ENCODE data around the gene SLC9A5.

Gene SLC9A5

DNA sequence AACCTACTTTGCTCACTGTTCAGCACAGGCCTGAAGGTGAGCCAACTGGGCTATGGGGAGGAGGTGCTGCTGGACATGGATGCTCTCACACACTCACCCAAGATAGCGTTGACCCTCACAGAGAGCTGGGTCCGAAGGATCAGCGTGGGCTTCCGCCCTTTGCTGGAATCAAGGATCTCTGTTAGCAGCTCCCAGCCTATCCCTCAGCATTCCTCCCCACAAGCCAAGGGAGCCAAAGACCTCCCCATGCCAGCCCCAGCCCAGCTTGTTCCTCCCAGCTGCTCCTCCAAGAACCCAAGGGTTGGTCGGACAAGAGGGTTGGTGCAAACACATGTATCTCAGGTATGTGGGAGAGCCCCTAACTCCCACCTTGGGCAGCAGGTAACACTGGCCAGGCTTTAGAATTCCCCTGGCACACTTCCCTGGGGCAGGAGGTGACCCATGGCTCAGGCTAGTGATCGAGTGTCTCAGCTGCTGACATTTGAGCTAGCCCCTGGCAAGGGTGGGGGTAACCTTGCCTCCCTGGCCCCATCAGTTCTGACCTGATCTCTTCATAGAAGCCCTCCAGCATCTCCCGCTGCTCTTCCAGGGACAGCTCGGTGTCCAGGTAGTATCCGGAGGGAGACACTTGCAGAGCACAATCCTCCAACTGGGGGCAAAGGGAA, 9.8 kb upstream of the SLC9A5 start:
- no peak for DNase-seq

GRCh38 chr16:67240506-67240905, 8.3 kb upstream of the SLC9A5 start:
- no peak for DNase-seq

GRCh38 chr16:67241008-67241900, 7.5 kb upstream of the SLC9A5 start:
- no peak for DNase-seq

DNA sequence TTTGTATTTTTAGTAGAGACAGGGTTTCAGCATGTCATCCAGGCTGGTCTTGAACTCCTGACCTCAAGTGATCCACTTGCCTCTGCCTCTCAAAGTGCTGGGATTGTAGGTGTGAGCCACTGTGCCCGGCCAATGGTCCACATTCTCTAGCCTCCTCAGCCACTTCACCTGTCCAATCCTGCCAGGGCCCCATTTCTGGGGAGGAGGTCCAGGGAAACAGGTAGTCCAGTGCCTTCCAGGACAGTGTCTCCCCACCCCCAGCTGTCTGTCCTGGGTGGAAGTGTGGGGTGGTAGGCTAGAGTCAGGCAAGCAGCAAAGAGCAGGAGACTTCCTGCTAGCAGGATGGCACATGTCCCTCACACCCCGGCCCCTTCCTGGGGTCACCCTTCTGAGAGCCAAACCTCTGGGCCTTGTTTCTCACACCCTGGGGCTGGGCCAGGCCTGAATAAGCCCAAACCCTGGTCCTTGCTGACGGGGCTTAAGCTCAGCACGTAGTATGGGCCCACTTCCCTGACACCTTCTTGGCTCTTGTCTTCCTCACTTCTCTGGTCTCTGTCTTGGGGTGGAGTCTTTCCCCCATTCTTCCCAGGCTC, 6.5 kb upstream of the SLC9A5 start:
- no peak for DNase-seq

DNA sequence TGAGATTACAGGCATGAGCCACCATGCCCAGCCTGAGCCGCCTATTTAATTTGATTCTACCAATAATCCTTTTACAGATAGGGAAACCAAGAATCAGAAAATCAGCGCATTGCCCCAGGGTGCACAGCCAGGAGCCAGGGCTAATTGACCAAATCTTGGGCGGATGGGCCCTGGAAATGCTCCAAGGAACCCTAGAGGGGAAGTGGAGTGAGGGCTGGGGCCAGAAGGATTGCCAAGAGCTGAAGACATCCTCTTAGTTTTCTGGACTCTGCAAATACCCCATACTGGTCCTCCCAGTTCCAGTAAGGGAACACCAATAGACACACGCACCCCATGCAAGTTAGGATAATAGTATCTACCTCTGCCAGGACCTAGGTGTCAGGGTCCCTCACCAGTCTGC, 5.3 kb upstream of the SLC9A5 start:
- no peak for DNase-seq

GRCh38 chr16:67244387-67245185, 4.2 kb upstream of the SLC9A5 start:
- DNase-seq: no peak

GRCh38 chr16:67245186-67245585, 3.6 kb upstream of the SLC9A5 start:
- no peak for DNase-seq

DNA sequence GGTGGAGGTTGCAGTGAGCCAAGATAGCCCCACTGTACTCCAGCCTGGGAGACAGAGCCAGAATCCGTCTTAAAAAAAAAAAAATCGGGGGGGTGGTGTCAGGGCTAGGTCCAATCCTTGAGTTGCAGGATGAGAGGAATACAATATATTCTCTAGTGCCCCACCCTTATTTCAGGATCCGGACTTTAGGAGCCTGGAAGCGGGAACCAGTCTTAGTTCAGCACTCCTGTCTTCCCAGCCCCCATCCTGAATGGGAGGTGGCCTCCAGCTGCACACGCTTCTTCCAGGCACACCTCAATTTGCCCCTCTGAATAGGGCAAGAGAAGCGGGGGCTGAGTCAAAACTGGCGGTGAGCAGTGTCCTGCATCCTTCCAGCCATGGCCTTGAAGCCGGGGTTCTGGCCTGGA, 3.1 kb upstream of the SLC9A5 start:
- no peak for DNase-seq

DNA sequence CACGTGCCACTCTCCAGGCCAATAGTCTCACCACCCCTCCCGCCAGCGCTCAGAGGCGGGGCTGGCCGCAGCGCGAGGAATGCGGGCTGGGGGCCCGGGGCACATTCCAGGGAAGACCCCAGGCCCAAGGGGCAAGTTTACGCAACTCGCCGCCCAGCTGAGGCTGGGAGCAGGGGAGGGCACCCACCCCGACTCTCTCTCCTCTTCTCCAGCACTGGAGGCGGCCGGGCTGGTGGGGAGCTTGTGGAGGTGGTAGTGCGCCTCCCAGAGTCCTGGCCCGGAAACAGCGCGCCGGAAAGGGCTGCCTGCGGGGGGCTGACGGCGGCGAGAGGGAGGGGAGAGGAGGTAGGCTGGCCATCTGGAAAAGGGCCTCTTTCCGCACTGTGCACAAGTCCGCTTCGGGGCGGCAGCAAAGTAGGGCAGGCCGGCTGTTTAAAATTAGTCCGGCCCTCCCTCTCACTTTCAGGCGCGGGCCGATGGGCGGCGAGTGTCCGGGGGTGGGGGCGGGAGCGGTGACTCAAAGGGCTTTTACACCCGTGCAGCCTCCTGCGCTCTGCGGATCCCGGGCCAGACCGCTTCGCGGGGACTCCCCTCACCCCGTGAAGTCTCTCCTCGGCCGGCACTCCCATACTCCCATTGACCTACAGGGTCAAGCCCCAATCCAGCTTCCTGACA, 2.6 kb upstream of the SLC9A5 start:
- no peak for DNase-seq

DNA sequence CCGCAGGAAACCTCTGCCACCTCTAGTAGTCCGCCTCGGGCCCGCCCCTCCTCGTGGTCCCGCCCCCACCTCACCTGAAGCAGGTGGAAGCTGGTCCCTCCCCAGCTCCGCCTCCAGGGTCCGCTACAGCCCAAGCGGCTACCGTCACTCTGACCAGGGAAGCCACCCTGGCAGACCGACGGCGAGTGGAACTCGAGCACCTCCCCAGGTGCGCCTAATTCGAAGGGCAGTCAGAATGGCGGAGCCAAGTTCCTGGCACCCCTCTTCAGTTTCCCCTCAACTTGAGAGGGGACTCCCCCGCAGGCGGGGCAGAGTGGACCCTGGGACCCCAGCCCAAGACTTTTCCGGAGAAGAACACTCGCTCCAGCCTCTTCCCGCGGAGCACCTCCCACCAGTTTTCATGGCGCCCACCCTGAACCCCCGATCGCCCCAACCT, 2.0 kb upstream of the SLC9A5 start:
- no peak for DNase-seq

GRCh38 chr16:67247192-67248072, 1.3 kb upstream of the SLC9A5 start, which contains the start of gene FHOD1:
TSS of gene FHOD1 (minus strand) at chr16:67247481. CDS start at chr16:67247410, 71 bp downstream.
- peak; percentile 65 for DNase-seq

DNA sequence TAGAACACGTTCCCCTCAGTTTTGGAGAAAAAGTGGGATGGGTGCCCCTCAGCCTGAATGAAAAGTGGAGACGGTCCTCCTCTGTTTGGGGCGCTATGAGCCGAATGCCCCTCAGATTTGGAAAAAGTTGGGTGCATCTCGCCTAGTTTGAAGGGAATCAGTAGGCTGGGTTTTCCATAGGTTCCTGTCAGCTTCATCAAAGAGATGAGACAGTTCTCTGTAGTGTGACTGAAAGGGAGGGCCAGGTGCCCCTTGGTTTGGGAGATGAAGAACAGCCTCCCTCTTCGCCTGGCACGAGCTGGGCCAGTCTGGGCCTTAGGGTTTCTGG, 742 bp upstream of the SLC9A5 start:
- DNase-seq: no peak

GRCh38 chr16:67249178-67250044, 632 bp downstream of the SLC9A5 start:
- DNase-seq: no peak

DNA sequence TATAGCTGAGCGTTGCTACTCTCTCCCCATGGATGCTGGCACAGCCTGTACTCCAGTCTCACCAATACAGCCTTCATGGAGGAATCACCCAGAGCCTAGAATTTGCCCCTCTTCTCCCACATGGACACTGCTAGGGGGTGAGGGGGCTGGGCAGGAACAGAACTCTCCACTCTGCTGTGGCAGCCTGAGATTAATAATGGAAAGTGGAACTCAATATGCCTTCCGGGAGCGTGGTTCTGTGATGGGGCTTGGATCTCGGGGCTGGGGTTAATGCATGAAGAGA, 1.2 kb downstream of the SLC9A5 start:
- DNase-seq: no peak

DNA sequence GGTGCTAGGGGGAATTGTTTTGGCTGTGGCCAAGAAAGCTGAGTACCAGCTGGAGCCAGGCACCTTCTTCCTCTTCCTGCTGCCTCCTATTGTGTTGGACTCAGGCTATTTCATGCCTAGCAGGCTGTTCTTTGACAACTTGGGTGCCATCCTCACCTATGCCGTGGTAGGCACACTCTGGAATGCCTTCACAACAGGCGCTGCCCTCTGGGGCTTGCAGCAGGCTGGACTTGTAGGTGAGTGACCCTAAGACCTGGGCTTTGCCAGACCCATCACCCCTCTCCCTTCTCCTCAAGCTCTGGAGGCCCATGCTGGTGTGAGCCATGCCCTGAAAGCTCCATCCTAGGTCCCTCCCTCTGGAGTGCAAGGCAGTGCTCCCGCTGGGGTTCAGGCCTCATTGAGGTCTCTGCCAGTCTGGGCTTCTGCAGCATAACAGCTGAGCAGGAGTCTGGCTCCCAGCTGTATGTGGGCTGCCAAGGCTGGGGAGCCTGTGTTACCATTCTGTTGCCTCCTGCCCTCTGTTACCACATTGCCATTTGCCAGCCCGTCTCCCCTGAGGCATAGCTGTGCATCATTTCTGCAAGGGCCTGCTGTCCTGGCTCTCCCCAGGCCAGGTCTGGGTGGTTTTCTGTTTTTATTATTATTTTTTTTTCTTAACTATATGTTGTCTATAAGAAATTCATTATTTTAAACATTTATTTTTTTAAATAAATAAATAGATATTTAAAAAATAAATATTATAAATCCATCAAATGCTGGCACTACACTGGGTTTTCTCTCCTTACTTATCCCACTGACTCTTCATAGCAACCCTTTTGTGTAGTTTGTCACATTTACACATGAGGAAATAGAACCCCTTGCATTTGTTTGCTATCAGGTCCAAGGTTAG, 4.1 kb downstream of the SLC9A5 start:
- DNase-seq: no peak

DNA sequence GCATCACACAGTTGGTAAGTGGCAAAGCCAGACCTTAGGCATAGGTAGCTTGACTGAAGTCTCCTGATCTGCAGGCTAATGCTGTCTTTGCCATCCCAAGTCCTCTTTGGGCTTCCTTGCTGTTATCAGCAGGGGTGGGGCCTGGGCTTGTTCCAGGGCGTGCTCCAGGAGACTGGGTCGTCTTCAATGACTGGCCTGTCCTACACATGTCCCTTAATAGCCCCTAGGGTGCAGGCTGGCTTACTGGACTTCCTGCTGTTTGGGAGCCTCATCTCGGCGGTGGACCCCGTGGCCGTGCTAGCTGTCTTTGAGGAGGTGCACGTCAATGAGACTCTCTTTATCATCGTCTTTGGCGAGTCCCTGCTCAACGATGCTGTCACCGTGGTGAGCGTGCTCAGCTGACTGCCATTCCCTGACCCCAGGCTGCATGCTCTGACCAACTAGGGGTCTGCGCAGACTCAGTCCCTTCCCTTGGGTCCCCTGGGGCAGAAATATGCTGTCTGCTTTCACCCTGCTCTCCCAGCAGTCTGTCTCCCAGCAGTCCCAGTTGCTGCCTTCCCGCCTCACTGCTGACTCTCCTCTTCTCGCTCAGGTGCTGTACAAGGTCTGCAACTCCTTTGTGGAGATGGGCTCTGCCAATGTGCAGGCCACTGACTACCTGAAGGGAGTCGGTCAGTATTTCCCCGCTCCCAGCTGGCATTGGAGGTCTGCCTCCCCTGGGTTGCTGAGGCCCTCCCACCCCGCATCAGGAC, 6.2 kb downstream of the SLC9A5 start:
- no peak for DNase-seq

DNA sequence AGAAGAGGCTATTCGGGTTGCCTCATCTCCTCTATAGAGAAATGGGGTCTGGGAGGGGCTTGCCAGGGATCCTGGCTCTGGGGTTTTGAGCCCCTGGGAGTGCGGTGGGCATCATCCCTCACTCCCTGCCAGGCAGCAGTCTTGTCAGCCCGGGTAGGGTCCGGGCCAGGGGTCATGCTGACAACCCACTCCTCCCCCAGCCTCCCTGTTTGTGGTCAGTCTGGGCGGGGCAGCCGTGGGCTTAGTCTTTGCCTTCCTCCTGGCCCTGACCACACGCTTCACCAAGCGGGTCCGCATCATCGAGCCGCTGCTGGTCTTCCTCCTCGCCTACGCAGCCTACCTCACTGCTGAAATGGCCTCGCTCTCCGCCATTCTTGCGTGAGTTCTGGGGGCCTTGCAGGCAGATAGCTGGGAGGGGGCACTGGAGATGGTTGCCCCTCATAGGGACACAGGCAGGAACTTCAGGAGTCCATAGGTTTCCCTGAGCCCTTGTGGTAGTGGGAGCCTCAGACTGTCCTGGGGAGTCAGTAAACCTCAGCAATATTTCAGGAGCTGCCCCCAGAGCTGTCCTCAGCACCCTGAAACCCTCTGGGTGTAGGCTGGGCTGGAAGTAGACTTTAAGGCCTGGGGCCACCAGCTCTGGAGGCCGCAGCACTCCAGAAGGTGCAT, 6.9 kb downstream of the SLC9A5 start:
- DNase-seq: no peak

DNA sequence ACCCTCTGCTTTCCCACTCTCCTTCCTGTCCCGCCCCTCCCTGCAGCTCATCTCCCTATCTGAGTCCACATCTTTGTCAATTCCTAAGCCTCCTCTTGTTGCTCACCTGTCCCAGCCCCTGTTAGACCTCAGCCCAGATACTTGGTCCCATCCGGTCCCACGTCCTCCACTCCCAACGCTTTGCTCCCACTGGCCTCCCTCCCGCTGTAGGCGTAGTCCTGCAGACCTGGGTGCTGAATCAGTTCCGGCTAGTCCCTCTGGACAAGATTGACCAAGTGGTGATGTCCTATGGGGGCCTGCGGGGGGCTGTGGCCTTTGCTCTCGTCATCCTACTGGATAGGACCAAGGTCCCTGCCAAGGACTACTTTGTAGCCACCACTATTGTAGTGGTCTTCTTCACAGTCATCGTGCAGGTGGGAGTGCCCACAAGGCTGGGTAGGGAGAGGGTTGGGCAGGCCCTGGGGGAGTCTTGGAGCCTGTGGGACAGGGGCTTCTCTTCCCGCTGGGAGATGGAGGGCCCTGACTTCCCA, 8.0 kb downstream of the SLC9A5 start:
- no peak for DNase-seq

Measured in NCI-H1092 (cell line).